Stimulated activated CD4-positive, alpha-beta T cell treated with anti-CD3 and anti-CD28 coated beads, Interleukin-4, amount 100 ng/mL, for 48 hours (primary cell): ENCODE measurements around the gene ATP6V0A1.

Experiments used
- DNase-seq, 2 donors: peaks; one replicate each; pipeline ENCODE4 v3.0.0-alpha.2; 2020; ENCODE audit warnings: low read depth in 2 of 2

The ATP6V0A1 gene

DNA sequence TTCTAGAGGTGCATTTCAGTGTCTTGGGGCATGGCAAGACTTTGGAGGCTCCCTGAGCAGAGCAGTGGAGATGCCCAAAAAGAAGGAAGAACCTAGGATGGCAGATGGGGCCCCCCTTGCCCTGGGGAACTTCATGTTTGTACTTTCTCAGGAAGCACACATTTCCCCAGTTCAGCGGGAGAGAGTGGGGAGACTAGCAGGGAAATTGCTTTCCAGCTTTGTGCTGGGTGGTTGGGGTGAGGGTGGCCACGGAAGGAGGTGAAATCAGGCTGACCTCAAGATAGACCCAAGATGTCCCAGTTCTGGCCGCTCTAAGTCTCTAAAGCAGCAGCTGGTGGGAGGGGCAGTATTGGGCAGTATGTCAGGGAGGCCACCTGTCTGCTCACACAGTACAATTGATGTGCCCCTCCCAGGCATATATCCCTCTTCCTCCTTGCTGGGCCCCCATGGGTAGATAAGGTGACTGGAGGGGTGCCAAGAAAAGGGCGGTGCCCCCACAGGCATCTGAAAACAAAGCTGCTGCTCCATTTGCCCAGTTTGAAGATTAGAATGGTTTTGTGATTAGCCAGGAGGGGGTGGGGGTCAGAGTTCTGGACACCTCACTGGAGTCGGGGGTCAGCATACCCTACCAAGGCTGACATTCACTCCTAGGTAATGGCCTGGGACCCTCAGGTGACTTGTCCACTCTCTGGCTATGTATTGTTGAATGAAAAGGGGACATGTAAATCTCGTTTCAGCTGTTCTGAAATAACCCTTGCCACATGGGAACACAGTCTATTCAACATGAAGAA, 60.3 kb downstream of the ATP6V0A1 start:
- DNase-seq: no peak

DNA sequence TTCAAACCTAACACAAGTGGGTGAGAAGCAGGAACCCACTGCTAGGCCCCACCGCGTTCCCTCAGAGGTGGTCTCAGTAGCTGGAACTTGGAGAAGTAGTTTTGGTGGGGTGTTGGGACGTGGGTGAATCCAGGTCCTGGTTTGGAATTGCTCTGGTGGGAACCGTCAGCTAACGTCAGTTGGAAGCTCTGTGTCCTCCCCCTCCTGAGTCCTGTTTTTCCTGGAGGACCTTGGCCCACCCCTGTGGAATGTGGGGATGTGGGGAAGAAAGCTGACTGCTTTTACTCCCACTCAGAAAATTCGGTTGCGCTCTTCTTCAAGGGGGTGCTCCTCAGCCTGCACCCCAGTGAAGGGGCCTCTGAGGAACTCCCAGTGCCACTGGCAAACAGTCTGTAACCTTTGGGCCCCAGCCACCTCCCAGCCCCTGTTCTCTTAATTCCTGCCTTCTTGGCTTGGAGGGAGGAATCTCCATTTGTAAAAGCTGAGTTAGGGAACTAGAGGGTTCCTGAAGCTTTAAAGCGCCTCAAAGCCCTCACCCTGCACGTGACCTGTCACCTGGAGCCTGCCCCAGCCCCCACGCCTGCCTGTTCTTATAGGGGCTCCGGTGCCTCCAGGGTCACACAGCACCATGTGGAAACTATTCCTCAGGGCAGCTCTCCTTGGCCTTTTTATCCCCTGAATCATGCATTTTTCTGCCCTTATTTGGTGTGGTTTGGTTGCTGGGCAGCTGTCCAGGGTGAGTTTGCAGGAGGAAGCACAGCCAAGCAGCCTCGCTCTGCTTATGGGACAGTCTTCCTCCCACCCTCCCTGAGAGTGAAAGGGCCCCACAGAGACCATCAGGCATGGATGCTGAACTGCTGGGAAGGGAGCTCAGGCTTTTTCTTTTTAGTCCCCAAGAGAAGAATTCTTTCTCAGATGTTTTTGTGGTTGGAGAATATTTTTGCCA, 61.1 kb downstream of the ATP6V0A1 start:
- no peak for DNase-seq

DNA sequence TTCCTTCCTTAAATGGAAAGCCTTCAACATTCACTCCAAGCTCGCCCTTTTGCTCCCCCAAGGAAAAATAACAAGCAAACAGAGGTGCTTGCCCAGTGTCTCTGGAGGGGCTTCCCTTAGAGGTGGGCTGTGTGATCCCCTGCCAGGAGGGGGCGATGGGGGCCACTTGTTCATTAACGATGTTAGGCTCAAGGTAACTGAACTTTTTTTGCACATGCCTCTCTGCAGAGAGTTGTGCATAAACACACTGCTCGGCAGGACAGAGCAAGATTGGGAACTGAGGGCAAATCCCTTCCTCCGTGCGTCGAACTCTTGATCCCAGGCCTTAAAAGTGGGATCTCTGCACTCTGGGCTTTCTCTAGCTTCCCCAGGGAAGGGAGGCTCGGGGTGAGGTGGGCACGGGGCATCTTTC, 61.9 kb downstream of the ATP6V0A1 start:
- no peak for DNase-seq

DNA sequence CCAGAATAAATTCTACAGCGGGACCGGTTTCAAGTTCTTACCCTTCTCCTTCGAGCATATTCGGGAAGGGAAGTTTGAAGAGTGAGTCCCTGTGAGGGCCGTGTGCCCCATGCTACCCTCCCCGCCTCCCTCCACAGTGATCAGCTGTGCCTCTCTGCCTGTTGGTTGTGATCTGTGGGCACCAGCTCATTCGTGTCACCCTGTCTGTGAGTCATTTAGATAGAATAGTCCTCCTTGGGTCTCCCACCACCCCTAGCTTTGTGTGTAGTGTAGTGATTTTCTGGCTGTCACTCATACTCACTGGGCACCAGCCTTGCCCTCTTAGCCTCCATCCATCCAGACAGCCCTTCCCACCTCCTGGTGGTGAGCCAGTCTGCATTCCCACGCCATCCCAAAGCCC, 62.4 kb downstream of the ATP6V0A1 start:
- no peak for DNase-seq

DNA sequence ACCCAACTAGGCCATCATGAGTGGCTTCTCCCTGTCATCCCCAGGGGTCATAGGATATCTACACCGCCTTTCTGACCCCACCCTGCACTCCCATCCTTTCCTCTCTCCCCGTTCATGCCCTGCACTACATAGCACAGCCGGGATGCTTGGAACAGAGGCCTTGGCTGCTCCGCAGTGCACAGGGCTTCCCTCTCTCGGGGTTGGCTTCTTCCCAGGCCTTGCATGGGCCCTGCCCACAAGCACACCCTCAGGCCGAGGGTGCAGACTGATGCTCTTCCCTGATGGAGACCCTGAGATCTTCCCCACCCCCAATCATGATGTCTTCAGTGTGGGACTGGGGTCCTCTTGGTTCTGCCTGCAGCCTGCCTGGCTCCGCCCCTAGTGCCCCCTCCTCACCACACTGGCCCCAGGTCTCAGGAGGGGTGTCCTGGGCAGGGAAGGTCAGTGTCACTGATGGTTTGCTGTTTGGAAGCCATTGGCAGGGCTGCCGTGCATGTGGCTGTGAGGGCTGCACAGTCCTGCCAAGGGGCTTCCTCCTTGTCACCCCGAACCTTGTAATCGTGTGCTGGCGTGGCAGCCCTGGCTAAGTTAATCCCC, 63.1 kb downstream of the ATP6V0A1 start:
- DNase-seq: no peak

DNA sequence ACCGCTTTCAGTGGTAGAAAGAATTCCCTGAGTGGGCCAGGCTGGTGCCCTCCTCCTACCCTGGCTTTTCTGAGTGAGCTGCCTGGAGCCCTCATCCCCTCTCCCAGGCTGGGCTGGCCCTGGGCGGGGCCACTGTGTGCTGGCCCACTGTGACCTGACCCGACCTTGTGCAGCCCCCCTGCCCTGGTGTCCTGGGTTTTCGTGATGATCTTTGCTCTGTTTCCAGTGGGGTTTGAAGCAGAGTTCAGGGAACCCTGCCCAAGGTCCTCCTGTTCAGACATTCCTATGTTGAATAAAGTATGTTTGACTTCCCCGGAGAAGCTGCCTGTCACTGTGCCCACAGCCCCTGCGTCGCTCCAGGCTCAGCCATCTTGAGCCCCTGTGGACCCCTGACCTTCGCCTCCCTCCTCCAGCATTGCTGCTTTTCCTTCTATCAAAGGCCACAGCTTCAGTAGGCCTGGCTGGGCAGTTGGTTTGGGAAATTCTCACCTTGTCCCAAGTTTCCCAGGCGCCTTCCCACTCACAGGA, 63.6 kb downstream of the ATP6V0A1 start:
- no peak for DNase-seq

DNA sequence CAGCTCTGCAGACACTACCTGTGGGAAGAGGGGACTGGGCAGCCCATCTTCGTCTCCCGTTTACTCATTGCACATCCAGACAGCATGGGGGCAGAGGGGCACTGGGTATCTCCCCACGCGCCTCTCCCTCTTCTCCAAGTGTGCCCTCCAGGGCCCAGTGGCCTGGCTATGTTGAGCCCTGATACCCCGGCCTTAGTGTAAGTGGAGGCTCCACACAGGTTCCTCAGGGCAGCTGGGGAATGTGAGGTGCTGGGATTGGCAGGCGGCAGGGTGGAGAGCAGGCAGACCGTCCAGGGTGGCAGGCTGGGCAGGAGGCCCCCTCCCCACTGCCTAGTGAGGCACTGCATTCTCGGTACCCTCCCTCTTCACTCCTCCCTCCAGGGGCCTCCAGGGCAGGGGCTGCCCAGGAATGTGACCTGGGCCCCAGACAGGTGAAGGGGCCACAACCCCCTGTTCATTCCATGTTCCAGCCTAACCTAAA, 64.2 kb downstream of the ATP6V0A1 start:
- DNase-seq: no peak

DNA sequence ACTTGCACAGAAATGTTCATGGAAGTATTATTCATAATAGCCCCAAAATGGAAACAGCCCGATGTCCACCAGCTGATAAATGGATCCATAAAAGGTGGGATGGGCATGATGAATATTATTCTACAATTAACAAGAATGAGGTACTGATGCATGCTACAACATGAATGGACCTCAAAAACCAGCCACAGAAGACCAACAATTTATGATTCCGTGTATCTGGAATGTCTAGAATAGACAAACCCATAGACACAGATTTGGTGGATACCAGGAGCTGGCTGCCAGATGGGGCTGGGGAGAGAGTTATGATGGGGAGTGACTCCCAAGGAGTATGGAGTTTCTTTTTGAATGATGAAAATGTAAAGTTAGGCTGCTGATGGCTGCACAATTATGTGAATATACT, 66.5 kb downstream of the ATP6V0A1 start:
- no peak for DNase-seq

DNA sequence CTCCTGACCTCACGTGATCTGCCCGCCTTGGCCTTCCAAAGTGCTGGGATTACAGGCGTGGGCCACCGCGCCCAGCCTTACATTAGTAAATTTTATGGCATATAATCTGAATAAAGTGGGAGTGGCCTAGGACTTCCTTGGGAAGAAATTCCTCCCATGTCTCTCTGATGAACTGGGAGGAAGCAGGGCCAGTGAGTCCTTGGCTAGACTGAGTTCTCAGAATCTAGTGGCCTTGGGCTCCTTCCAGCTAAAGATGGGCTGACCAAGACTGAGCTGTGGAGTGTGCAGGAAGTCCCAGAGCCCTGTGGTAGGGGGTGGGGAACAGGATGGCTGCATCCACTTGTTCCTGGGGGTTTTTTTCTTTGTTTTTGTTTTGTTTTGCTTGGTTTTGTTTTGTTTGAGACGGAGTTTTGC, 67.4 kb downstream of the ATP6V0A1 start:
- DNase-seq: no peak

DNA sequence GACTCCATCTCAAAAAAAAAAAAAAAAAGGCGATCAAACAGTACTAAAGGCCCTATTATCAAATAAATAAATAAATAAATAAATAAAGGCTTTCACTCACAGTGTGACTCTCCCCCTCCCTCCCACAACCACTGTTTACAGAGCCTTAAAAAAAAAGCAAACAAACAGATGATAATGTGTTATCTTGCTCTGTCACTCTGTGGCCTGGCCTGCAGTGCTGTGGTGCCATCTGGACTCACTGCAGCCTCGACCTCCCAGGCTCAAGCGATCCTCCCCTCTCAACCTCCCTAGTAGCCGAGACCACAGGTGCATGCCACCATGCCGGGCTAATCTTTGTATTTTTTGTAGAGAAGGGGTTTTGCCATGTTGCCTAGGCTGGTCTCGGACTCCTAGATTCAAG, 69.3 kb downstream of the ATP6V0A1 start:
- no peak for DNase-seq

DNA sequence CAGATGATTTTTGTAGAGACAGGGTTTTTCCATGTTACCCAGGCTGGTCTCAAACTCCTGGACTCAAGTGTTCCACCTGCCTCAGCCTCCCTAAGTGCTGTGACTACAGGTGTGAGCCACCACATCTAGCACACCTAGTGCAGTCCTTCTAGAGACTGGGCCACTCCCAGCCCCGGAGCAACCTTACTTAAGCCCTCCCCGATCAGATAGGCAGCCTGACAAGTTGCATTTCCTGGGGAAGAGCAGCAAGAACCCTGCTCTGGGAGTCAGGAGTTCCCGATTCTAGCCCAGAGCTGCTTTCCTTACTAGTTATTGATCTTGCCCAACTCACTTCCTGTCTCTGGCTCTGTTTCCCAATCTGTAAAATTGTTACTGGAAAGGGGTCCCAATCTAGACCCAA, 70.4 kb downstream of the ATP6V0A1 start:
- no peak for DNase-seq

DNA sequence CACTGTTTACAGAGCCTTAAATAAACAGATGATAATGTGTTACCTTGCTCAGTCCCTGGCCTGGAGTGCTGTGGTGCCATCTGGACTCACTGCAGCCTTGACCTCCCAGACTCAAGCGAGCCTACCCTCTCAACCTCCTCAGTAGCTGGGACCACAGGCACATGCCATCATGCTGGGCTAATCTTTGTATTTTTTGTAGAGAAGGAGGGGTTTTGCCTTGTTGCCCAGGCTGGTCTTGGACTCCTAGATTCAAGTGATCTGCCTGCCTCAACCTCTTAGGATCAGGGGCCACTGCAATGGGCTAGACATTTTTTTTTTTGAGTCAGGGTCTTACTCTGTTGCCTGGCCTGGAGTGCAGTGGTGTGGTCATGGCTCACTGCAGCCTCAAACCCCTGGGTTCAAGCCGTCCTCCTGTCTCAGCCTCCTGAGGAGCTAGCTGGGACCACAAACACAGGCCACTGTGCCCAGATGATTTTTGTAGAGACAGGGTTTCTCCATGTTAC, 72.3 kb downstream of the ATP6V0A1 start:
- no peak for DNase-seq

DNA sequence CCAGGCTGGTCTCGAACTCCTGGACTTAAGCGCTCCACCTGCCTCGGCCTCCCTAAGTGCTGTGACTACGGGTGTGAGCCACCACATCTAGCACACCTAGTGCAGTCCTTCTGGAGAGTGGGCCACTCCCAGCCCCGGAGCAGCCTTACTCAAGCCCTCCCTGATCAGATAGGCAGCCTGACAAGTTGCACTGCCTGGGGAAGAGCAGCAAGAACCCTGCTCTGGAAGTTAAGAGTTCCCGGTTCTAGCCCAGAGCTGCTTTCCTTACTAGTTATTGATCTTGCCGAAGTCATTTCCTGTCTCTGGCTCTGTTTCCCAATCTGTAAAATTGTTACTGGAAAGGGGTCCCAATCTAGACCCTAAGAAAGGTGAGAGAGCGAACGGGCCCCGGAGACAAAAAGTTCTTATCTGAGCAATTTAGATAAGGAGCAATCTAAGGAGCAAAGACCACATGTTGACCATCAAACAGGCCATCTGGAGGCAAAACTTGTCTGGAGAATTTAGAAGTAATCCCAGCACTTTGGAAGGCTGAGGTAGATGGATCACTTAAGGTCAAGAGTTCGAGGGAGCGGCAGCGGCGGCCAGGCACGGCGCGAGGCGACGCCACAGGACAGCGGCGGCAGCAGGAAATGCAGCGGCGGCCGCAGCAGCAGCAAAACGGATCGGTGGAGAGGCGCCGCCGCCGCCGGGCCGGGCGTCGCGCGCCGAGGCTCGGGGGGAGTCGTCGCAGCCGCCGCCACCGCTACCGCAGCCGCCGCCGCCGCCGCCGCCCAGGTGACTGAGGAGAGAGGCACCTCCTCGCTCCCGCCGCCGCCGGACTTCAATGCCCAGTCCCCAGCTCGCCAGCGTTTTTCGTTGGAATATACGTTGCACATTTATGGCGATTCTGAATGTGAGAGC, 73.0 kb downstream of the ATP6V0A1 start:
- DNase-seq: peak in 1 of 2 donors; percentile 34

DNA sequence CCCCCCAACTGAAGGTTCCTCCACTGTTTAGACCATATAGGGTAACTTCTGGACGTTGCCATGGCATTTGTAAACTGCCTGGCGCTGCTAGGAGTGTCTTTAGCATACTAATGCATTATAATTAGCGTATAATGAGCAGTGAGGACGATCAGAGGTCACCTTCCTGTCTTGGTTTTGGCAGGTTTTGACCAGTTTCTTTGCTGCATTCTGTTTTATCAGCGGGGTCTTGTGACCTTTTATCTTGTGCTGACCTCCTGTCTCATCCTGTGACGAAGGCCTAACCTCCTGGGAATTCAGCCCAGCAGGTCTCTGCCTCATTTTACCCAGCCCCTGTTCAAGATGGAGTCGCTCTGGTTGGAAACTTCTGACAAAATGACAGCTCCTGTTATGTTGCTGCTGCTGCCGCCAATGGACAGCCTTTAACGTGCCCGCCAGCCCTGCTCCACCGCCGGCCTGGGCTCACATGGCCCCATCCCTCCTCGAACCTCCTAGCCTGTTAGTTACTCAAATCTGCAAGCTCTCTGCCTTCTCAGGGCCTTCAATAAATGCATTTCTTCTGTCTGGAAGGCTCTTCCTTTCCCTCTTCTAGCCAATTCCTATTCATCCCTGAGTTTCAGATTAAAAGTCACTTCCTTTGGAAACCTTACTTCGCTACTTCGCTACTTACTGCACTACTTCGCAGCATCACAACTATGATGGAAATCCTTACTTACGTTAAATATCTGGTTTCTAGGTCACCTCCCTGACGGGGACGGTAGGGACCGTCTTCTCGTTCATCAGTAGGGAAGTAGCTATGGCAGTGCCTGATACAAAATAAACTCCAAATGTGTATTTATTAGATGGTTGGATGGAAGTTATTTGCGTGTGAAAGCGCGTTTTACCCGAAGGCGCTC, 76.7 kb downstream of the ATP6V0A1 start:
- DNase-seq: no peak

DNA sequence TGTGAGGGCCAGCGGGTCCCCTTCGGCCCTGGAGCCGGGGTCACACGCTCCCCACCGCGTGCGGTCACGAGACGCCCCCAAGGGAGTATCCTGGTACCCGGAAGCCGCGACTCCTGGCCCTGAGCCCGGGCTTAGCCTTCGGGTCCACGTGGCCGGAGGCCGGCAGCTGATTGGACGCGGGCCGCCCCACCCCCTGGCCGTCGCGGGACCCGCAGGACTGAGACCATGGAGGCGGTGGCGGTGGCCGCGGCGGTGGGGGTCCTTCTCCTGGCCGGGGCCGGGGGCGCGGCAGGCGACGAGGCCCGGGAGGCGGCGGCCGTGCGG, 77.3 kb downstream of the ATP6V0A1 start, which contains the start of gene NAGLU:
Gene NAGLU, plus strand, starts transcription at position 194 of the 324 bp plus-strand sequence. Its CDS starts 32 bp downstream, at position 226.
- DNase-seq: peak; percentile 82 to 88

DNA sequence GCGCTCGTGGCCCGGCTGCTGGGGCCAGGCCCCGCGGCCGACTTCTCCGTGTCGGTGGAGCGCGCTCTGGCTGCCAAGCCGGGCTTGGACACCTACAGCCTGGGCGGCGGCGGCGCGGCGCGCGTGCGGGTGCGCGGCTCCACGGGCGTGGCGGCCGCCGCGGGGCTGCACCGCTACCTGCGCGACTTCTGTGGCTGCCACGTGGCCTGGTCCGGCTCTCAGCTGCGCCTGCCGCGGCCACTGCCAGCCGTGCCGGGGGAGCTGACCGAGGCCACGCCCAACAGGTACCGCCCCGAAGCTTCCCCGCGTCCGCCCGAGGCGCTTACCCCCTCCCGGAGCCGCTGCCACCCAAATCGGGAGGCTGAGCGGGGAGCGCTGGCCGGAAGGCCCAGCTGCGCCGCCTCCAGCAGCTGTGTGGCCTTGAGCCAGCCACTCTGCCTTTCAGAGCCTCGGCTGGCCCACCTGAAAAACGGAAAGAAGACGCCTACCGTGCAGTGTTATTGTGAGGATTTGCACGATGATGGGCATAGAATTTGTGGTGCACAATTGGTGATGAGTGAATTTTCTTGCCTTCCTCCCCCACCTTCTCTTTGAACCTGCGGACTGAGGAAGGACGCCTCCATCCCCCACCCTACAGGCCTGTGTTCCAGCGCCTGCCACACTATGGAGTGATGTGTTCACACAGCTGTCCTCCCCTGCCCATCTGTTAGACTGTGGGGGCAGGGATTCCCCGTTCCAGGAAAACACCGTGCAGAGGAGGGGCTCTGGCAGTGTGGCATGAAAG, 77.9 kb downstream of the ATP6V0A1 start:
- peak; percentile 60 to 75 for DNase-seq

DNA sequence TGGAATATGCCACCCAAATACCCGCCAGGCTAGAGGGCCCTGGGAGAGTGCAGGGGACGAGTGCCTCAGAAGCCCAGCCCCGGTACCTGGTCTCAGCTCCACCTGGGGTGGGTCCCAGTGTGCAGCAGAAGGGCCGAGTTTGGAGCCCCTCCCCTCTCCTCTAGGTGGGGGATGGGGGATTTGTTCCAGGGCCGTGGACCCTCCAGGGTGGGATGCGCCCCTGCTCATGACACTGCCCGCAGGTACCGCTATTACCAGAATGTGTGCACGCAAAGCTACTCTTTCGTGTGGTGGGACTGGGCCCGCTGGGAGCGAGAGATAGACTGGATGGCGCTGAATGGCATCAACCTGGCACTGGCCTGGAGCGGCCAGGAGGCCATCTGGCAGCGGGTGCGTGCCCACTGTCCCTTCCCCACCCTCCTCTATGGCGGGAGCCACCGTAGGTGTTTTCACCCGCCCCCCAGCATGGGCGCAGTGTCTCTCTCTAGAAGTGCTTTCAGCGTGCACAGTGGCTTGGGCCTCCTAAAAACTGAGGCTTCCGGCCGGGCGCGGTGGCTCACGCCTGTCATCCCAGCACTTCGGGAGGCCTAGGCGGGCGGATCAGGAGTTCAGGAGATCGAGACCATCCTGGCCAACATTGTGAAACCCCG, 78.6 kb downstream of the ATP6V0A1 start:
- DNase-seq: no peak

DNA sequence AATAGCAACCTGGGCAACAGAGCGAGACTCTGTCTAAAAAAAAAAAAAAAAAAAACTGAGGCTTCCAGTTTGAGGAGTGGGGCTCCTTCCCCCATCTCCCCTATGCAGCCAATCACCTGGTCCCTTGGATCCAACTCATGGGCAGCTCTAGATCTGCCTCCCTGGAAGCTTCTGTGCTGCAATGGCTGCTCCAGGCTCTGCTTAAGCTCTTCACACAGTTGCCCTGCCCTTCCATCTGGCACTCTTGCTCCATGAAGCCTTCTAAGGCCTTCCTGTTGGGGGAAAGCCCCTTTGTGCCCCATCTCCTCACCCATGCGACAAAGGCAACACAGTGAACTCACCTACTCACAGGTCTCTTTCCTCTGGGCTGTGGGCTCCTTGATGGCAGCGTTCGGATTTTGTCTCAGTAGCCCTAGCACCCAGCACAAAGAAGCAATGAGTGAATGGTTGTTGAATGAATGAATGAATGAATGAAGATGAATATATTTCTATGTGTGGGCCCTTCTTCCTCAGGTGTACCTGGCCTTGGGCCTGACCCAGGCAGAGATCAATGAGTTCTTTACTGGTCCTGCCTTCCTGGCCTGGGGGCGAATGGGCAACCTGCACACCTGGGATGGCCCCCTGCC, 79.3 kb downstream of the ATP6V0A1 start:
- no peak for DNase-seq
